ENCODE results near the gene YAF2. TPM values are rescaled to one million over a fixed set of nuclear protein-coding genes. Genes with fewer than 3 reads are reported as not detected.

The YAF2 gene
- total RNA-seq, 2 experiments from 2014 or later = 53.6 to 54.7 TPM

GRCh38 chr12:42201063-42201462 lies 37.0 kb downstream of the YAF2 start:
- ChIA-PET POLR2A (no interaction called here), CTCF (no interaction called here)
- TF ChIP-seq CTCF (IDR thresholded peaks at IDR 0.05) = no peak
- DNase-seq (no peak), ATAC-seq (ENCODE audit: poor library complexity) (no peak)
- no peak overlapping the region for H3K27ac Mint-ChIP-seq
- Histone ChIP-seq H3K4me3 (ENCODE audit: low read length) (no peak overlapping the region), H3K27ac (ENCODE audit: low read depth in 1 of 2, low read length in 2 of 2) (no peak overlapping the region), H3K4me1 (ENCODE audit: insufficient read depth, low read length) (no peaks in the 10 kb centered on the region), H3K27me3 (ENCODE audit: control insufficient read depth in 1 of 2, insufficient read depth in 2 of 2, low read length in 2 of 2) (no peaks in the 10 kb centered on the region), H3K36me3 (ENCODE audit: insufficient read depth, low read length) (peaks cover 44% of the 10 kb centered on the region), H3K9me3 (ENCODE audit: control insufficient read depth in 1 of 2, insufficient read depth in 1 of 2, low read length in 2 of 2) (no peaks in the 10 kb centered on the region)
- H3K27me3 Mint-ChIP-seq = no peaks in the 10 kb centered on the region
- H3K9me3 Mint-ChIP-seq = no peaks in the 10 kb centered on the region
- no peak overlapping the region for H3K4me3 Mint-ChIP-seq
- H3K4me1 Mint-ChIP-seq (ENCODE audit: low read depth) = peaks cover 8% of the 10 kb centered on the region
- peaks cover 80% of the 10 kb centered on the region for H3K36me3 Mint-ChIP-seq (ENCODE audit: low read depth)
- intact Hi-C loops (cut with DNase I, micrococcal nuclease) = no loop called here

GRCh38 chr12:42199007-42199406 lies 39.0 kb downstream of the YAF2 start:
- Mint-ChIP-seq H3K4me1 (ENCODE audit: low read depth) (peaks cover 8% of the 10 kb centered on the region), H3K4me3 (no peak overlapping the region), H3K27ac (no peak overlapping the region), H3K27me3 (no peaks in the 10 kb centered on the region), H3K36me3 (ENCODE audit: low read depth) (peaks cover 84% of the 10 kb centered on the region), H3K9me3 (no peaks in the 10 kb centered on the region)
- Histone ChIP-seq H3K27ac (ENCODE audit: low read depth in 1 of 2, low read length in 2 of 2) (no peak overlapping the region), H3K4me1 (ENCODE audit: insufficient read depth, low read length) (no peaks in the 10 kb centered on the region), H3K36me3 (ENCODE audit: insufficient read depth, low read length) (peaks cover 47% of the 10 kb centered on the region), H3K4me3 (ENCODE audit: low read length) (no peak overlapping the region), H3K9me3 (ENCODE audit: control insufficient read depth in 1 of 2, insufficient read depth in 1 of 2, low read length in 2 of 2) (no peaks in the 10 kb centered on the region), H3K27me3 (ENCODE audit: control insufficient read depth in 1 of 2, insufficient read depth in 2 of 2, low read length in 2 of 2) (no peaks in the 10 kb centered on the region)
- no peak for DNase-seq
- CTCF ChIA-PET = no interaction called here
- ATAC-seq (ENCODE audit: poor library complexity) = no peak
- no peak for TF ChIP-seq CTCF (IDR thresholded peaks at IDR 0.05)
- POLR2A ChIA-PET = no interaction called here
- intact Hi-C loops (cut with DNase I, micrococcal nuclease) = no loop called here

- Histone ChIP-seq H3K4me3 (ENCODE audit: low read length) (no peak overlapping the region), H3K36me3 (ENCODE audit: insufficient read depth, low read length) (peaks cover 52% of the 10 kb centered on the region), H3K27ac (ENCODE audit: low read depth in 1 of 2, low read length in 2 of 2) (no peak overlapping the region), H3K4me1 (ENCODE audit: insufficient read depth, low read length) (no peaks in the 10 kb centered on the region), H3K9me3 (ENCODE audit: control insufficient read depth in 1 of 2, insufficient read depth in 1 of 2, low read length in 2 of 2) (no peaks in the 10 kb centered on the region), H3K27me3 (ENCODE audit: control insufficient read depth in 1 of 2, insufficient read depth in 2 of 2, low read length in 2 of 2) (no peaks in the 10 kb centered on the region)
- peaks cover 8% of the 10 kb centered on the region for H3K4me1 Mint-ChIP-seq (ENCODE audit: low read depth)
- H3K27me3 Mint-ChIP-seq = no peaks in the 10 kb centered on the region
- DNase-seq (no peak), ATAC-seq (ENCODE audit: poor library complexity) (no peak)
- H3K27ac Mint-ChIP-seq = no peak overlapping the region
- intact Hi-C loops (cut with DNase I, micrococcal nuclease) = no loop called here
- TF ChIP-seq CTCF (IDR thresholded peaks at IDR 0.05) = no peak
- ChIA-PET CTCF (interaction anchor here (1.3 kb wide), 1 partner anchor 135 kb away, joined by 3 read pairs; no protein-coding TSS in a partner anchor), POLR2A (no interaction called here)
- H3K4me3 Mint-ChIP-seq = no peak overlapping the region
- no peaks in the 10 kb centered on the region for H3K9me3 Mint-ChIP-seq
- H3K36me3 Mint-ChIP-seq (ENCODE audit: low read depth) = peaks cover 84% of the 10 kb centered on the region
Observed at GRCh38 chr12:42196723-42197603, 41.1 kb downstream of the YAF2 start.

Data from CD4-positive, alpha-beta T cell (primary cell).